ENCODE measurements around the gene JUN. TPM values are rescaled to one million over a fixed set of nuclear protein-coding genes. Genes with fewer than 3 reads are reported as not detected.

Gene JUN
- total and polyA plus RNA-seq, 2 of the 13 experiments (the other 11 are each of a cell fraction or from before 2014, with no cell fraction given) = 18.2 to 22.3 TPM

DNA sequence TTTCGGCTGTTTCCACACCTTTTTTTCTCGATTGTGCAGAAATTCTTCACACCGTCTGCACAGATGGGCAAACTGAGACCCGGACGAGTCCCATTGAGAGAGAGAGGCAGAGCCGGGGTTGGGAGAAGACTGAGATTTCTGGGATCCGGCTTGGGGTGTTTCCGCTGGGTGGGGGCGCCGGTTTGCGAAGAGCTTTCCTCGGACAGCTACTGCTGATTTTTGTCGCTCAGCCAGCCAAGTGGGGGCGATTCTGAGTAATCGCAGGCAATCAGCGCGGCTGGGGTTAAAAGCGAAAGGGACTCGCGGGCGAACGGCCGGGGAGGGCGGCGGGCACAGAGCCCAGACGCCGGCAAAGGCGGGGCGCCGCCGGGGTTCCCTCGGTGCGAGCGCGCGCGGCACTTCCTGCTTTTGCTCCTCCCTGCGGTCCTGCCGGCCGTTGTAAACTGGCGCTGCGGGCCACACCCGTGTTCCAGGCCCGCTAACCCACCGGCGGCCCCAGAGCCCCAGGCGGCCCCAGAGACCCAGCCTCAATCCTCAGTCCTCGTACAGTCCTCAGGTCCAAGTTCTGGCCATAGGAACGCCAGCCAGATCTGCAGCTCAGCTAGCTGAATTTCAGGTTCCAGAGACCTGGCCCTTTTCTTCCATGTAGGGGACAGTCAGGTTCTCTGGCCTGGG lies 32.4 kb upstream of the JUN start (continued):
- TF ChIP-seq, protein P1, sequence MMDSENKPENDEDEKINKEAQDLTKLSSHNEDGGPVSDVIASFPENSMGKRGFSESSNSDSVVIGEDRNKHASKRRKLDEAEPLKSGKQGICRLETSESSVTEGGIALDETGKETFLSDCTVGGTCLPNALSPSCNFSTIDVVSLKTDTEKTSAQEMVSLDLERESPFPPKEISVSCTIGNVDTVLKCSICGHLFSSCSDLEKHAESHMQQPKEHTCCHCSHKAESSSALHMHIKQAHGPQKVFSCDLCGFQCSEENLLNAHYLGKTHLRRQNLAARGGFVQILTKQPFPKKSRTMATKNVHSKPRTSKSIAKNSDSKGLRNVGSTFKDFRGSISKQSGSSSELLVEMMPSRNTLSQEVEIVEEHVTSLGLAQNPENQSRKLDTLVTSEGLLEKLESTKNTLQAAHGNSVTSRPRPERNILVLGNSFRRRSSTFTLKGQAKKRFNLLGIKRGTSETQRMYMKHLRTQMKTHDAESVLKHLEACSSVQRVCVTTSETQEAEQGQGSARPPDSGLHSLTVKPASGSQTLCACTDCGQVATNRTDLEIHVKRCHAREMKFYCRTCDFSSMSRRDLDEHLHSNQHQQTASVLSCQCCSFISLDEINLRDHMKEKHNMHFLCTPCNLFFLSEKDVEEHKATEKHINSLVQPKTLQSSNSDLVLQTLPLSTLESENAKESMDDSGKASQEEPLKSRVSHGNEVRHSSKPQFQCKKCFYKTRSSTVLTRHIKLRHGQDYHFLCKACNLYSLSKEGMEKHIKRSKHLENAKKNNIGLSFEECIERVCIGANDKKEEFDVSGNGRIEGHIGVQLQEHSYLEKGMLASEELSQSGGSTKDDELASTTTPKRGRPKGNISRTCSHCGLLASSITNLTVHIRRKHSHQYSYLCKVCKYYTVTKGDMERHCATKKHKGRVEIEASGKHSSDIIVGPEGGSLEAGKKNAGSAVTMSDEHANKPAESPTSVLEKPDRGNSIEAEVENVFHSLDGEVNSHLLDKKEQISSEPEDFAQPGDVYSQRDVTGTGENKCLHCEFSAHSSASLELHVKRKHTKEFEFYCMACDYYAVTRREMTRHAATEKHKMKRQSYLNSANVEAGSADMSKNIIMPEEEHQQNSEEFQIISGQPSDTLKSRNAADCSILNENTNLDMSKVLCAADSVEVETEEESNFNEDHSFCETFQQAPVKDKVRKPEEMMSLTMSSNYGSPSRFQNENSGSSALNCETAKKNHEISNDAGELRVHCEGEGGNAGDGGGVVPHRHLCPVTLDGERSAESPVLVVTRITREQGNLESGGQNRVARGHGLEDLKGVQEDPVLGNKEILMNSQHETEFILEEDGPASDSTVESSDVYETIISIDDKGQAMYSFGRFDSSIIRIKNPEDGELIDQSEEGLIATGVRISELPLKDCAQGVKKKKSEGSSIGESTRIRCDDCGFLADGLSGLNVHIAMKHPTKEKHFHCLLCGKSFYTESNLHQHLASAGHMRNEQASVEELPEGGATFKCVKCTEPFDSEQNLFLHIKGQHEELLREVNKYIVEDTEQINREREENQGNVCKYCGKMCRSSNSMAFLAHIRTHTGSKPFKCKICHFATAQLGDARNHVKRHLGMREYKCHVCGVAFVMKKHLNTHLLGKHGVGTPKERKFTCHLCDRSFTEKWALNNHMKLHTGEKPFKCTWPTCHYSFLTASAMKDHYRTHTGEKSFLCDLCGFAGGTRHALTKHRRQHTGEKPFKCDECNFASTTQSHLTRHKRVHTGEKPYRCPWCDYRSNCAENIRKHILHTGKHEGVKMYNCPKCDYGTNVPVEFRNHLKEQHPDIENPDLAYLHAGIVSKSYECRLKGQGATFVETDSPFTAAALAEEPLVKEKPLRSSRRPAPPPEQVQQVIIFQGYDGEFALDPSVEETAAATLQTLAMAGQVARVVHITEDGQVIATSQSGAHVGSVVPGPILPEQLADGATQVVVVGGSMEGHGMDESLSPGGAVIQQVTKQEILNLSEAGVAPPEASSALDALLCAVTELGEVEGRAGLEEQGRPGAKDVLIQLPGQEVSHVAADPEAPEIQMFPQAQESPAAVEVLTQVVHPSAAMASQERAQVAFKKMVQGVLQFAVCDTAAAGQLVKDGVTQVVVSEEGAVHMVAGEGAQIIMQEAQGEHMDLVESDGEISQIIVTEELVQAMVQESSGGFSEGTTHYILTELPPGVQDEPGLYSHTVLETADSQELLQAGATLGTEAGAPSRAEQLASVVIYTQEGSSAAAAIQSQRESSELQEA (CRISPR knock-in tag; IDR thresholded peaks at IDR 0.05; ENCODE audit: not compliant biosample characterization) = no peak
- TF ChIP-seq ZNF263 (CRISPR knock-in tag; IDR thresholded peaks at IDR 0.05) (peak; percentile 39; the same call in 1 of the 2 replicates), RXRB (CRISPR knock-in tag; IDR thresholded peaks at IDR 0.05; ENCODE audit: borderline replicate concordance) (peak; percentile 53; the same call in 1 of the 2 replicates), ZBTB7B (CRISPR knock-in tag; IDR thresholded peaks at IDR 0.05) (peak; percentile 70), ZMYM3 (CRISPR knock-in tag; IDR thresholded peaks at IDR 0.05) (peak; percentile 85), ZNF292 (CRISPR knock-in tag; IDR thresholded peaks at IDR 0.05; ENCODE audit: borderline replicate concordance, low read depth) (0 out of 2 replicates have a peak, but pooled peaks have one; percentile 74), ZFP36L1 (CRISPR knock-in tag; IDR thresholded peaks at IDR 0.05) (no peak), SP140L (CRISPR knock-in tag; IDR thresholded peaks at IDR 0.05; ENCODE audit: borderline replicate concordance) (no peak), TAF1 (CRISPR knock-in tag; IDR thresholded peaks at IDR 0.05) (peak; percentile 75)
- TF ChIP-seq, protein P2, sequence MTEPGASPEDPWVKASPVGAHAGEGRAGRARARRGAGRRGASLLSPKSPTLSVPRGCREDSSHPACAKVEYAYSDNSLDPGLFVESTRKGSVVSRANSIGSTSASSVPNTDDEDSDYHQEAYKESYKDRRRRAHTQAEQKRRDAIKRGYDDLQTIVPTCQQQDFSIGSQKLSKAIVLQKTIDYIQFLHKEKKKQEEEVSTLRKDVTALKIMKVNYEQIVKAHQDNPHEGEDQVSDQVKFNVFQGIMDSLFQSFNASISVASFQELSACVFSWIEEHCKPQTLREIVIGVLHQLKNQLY (CRISPR knock-in tag; IDR thresholded peaks at IDR 0.05) = 0 out of 2 replicates have a peak, but pooled peaks have one; percentile 19
- TF ChIP-seq, protein P3, sequence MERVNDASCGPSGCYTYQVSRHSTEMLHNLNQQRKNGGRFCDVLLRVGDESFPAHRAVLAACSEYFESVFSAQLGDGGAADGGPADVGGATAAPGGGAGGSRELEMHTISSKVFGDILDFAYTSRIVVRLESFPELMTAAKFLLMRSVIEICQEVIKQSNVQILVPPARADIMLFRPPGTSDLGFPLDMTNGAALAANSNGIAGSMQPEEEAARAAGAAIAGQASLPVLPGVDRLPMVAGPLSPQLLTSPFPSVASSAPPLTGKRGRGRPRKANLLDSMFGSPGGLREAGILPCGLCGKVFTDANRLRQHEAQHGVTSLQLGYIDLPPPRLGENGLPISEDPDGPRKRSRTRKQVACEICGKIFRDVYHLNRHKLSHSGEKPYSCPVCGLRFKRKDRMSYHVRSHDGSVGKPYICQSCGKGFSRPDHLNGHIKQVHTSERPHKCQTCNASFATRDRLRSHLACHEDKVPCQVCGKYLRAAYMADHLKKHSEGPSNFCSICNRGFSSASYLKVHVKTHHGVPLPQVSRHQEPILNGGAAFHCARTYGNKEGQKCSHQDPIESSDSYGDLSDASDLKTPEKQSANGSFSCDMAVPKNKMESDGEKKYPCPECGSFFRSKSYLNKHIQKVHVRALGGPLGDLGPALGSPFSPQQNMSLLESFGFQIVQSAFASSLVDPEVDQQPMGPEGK (CRISPR knock-in tag; IDR thresholded peaks at IDR 0.05) = peak; percentile 80
- TF ChIP-seq, protein P4, sequence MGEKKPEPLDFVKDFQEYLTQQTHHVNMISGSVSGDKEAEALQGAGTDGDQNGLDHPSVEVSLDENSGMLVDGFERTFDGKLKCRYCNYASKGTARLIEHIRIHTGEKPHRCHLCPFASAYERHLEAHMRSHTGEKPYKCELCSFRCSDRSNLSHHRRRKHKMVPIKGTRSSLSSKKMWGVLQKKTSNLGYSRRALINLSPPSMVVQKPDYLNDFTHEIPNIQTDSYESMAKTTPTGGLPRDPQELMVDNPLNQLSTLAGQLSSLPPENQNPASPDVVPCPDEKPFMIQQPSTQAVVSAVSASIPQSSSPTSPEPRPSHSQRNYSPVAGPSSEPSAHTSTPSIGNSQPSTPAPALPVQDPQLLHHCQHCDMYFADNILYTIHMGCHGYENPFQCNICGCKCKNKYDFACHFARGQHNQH (CRISPR knock-in tag; IDR thresholded peaks at IDR 0.05) = peak; percentile 55; the same call in 1 of the 2 replicates
- TF ChIP-seq, protein P5, sequence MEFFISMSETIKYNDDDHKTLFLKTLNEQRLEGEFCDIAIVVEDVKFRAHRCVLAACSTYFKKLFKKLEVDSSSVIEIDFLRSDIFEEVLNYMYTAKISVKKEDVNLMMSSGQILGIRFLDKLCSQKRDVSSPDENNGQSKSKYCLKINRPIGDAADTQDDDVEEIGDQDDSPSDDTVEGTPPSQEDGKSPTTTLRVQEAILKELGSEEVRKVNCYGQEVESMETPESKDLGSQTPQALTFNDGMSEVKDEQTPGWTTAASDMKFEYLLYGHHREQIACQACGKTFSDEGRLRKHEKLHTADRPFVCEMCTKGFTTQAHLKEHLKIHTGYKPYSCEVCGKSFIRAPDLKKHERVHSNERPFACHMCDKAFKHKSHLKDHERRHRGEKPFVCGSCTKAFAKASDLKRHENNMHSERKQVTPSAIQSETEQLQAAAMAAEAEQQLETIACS (CRISPR knock-in tag; IDR thresholded peaks at IDR 0.05) = peak; percentile 50; the same call in 1 of the 2 replicates
- TF ChIP-seq, protein P6, sequence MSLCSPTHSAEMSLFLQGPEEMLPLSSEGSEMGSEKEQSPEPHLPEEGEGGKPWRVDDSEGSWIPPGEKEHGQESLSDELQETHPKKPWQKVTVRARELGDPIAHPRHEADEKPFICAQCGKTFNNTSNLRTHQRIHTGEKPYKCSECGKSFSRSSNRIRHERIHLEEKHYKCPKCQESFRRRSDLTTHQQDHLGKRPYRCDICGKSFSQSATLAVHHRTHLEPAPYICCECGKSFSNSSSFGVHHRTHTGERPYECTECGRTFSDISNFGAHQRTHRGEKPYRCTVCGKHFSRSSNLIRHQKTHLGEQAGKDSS (CRISPR knock-in tag; IDR thresholded peaks at IDR 0.05; ENCODE audit: borderline replicate concordance, low read depth) = 0 out of 2 replicates have a peak, but pooled peaks have one; percentile 25

Measured in HepG2 (cell line).